ENCODE data around the gene ZNF134. TPM values are rescaled to one million over a fixed set of nuclear protein-coding genes. Genes with fewer than 3 reads are reported as not detected.

Gene ZNF134
- total RNA-seq: 10 to 100 TPM; 25.2 to 33.2 TPM
- polyA plus RNA-seq (ENCODE audit: insufficient read length in 2 of 2): 10 to 100 TPM; 20.1 to 23.8 TPM
- long read RNA-seq, donor 1, full-length matches to known transcripts: 13 of 13 reads
- long read RNA-seq, donor 1, partial matches to known transcripts: 0 of 13 reads
- long read RNA-seq, donor 1, other reads (novel, unspliced or antisense): 0 of 13 reads
- long read RNA-seq, donor 2, full-length matches to known transcripts: 2 of 2 reads
- long read RNA-seq, donor 2, partial matches to known transcripts: 0 of 2 reads
- long read RNA-seq, donor 2, other reads (novel, unspliced or antisense): 0 of 2 reads
- long read RNA-seq, donor 3, full-length matches to known transcripts: 2 of 2 reads
- long read RNA-seq, donor 3, partial matches to known transcripts: 0 of 2 reads
- long read RNA-seq, donor 3, other reads (novel, unspliced or antisense): 0 of 2 reads
- long read RNA-seq, donor 4, full-length matches to known transcripts: 16 of 16 reads
- long read RNA-seq, donor 4, partial matches to known transcripts: 0 of 16 reads
- long read RNA-seq, donor 4, other reads (novel, unspliced or antisense): 0 of 16 reads

- peak; percentile 79 to 98 (median 90) for DNase-seq (ENCODE audit: low read depth in 4 of 6, low spot score in 6 of 6)
- no peaks in the 10 kb centered on the region for H3K27me3 ChIP-seq (ENCODE audit: control insufficient read depth, insufficient read depth, low read length)
- peaks cover 1% of the 10 kb centered on the region for H3K9me3 ChIP-seq (ENCODE audit: control insufficient read depth, insufficient read depth, low read length)
- 1% methylated on average over 64 of the region's 64 CpGs for WGBS (ENCODE audit: insufficient coverage)
- no peak within 1 kb of the TSS for H3K27ac ChIP-seq (ENCODE audit: low read depth, low read length)
- H3K4me3 ChIP-seq (ENCODE audit: low read depth, low read length): peak within 1 kb of the TSS; percentile 87
- peaks cover 20% of the 10 kb centered on the region for H3K36me3 ChIP-seq (ENCODE audit: control insufficient read depth, insufficient read depth, low read length)
- H3K4me1 ChIP-seq (ENCODE audit: control insufficient read depth, insufficient read depth, low read length): peaks cover 12% of the 10 kb centered on the region
These were observed at the start of gene ZNF134 for GRCh38 chr19:57613941-57614743. Gene ZNF134, plus strand, starts transcription at chr19:57614242. Its CDS starts 5,227 bp downstream, at chr19:57619469.

GRCh38 chr19:57566396-57567265, 47.4 kb upstream of the ZNF134 start:
- Histone ChIP-seq H3K36me3 (ENCODE audit: control insufficient read depth, insufficient read depth, low read length) (peaks cover 8% of the 10 kb centered on the region), H3K27ac (ENCODE audit: low read depth, low read length) (no peak overlapping the region), H3K27me3 (ENCODE audit: control insufficient read depth, insufficient read depth, low read length) (no peaks in the 10 kb centered on the region), H3K4me1 (ENCODE audit: control insufficient read depth, insufficient read depth, low read length) (no peaks in the 10 kb centered on the region), H3K4me3 (ENCODE audit: low read depth, low read length) (no peak overlapping the region), H3K9me3 (ENCODE audit: control insufficient read depth, insufficient read depth, low read length) (peaks cover 29% of the 10 kb centered on the region)
- DNase-seq (ENCODE audit: low read depth in 4 of 6, low spot score in 6 of 6): peak in 2 of 6 donors; percentile 42 to 45
- WGBS (ENCODE audit: insufficient coverage): 67% methylated on average over 1 of the region's 7 CpGs

GRCh38 chr19:57570707-57571106, 43.3 kb upstream of the ZNF134 start:
- no peaks in the 10 kb centered on the region for H3K27me3 ChIP-seq (ENCODE audit: control insufficient read depth, insufficient read depth, low read length)
- no peak overlapping the region for H3K27ac ChIP-seq (ENCODE audit: low read depth, low read length)
- peaks cover 49% of the 10 kb centered on the region for H3K36me3 ChIP-seq (ENCODE audit: control insufficient read depth, insufficient read depth, low read length)
- no peak overlapping the region for H3K4me3 ChIP-seq (ENCODE audit: low read depth, low read length)
- no peaks in the 10 kb centered on the region for H3K4me1 ChIP-seq (ENCODE audit: control insufficient read depth, insufficient read depth, low read length)
- no peak for DNase-seq (ENCODE audit: low read depth in 4 of 6, low spot score in 6 of 6)
- H3K9me3 ChIP-seq (ENCODE audit: control insufficient read depth, insufficient read depth, low read length): peaks cover 40% of the 10 kb centered on the region

GRCh38 chr19:57572415-57572947, 41.6 kb upstream of the ZNF134 start:
- Histone ChIP-seq H3K36me3 (ENCODE audit: control insufficient read depth, insufficient read depth, low read length) (peaks cover 59% of the 10 kb centered on the region), H3K27ac (ENCODE audit: low read depth, low read length) (no peak overlapping the region), H3K4me3 (ENCODE audit: low read depth, low read length) (no peak overlapping the region), H3K27me3 (ENCODE audit: control insufficient read depth, insufficient read depth, low read length) (no peaks in the 10 kb centered on the region), H3K4me1 (ENCODE audit: control insufficient read depth, insufficient read depth, low read length) (no peaks in the 10 kb centered on the region), H3K9me3 (ENCODE audit: control insufficient read depth, insufficient read depth, low read length) (peaks cover 28% of the 10 kb centered on the region)
- no peak for DNase-seq (ENCODE audit: low read depth in 4 of 6, low spot score in 6 of 6)
- WGBS (ENCODE audit: insufficient coverage): no CpG with 5 or more reads among the region's 3 CpGs

GRCh38 chr19:57576661-57577060, 37.4 kb upstream of the ZNF134 start:
- H3K4me1 ChIP-seq (ENCODE audit: control insufficient read depth, insufficient read depth, low read length): peaks cover 6% of the 10 kb centered on the region
- no peak overlapping the region for H3K27ac ChIP-seq (ENCODE audit: low read depth, low read length)
- no peaks in the 10 kb centered on the region for H3K27me3 ChIP-seq (ENCODE audit: control insufficient read depth, insufficient read depth, low read length)
- H3K9me3 ChIP-seq (ENCODE audit: control insufficient read depth, insufficient read depth, low read length): peaks cover 21% of the 10 kb centered on the region
- peaks cover 51% of the 10 kb centered on the region for H3K36me3 ChIP-seq (ENCODE audit: control insufficient read depth, insufficient read depth, low read length)
- H3K4me3 ChIP-seq (ENCODE audit: low read depth, low read length): no peak overlapping the region
- DNase-seq (ENCODE audit: low read depth in 4 of 6, low spot score in 6 of 6): no peak

GRCh38 chr19:57578487-57579205, 35.4 kb upstream of the ZNF134 start, which contains the start of gene ZNF416:
Gene ZNF416, minus strand, starts transcription at chr19:57578911. Its CDS starts 207 bp downstream, at chr19:57578704.
- Histone ChIP-seq H3K4me3 (ENCODE audit: low read depth, low read length) (peak within 1 kb of the TSS; percentile 75), H3K9me3 (ENCODE audit: control insufficient read depth, insufficient read depth, low read length) (peaks cover 7% of the 10 kb centered on the region), H3K4me1 (ENCODE audit: control insufficient read depth, insufficient read depth, low read length) (peaks cover 16% of the 10 kb centered on the region), H3K27me3 (ENCODE audit: control insufficient read depth, insufficient read depth, low read length) (no peaks in the 10 kb centered on the region), H3K36me3 (ENCODE audit: control insufficient read depth, insufficient read depth, low read length) (peaks cover 31% of the 10 kb centered on the region), H3K27ac (ENCODE audit: low read depth, low read length) (peak within 1 kb of the TSS; percentile 70)
- DNase-seq (ENCODE audit: low read depth in 4 of 6, low spot score in 6 of 6): peak; percentile 95 to 100 (median 99)
- WGBS (ENCODE audit: insufficient coverage): under 1% methylated on average over 59 of the region's 62 CpGs

- no peaks in the 10 kb centered on the region for H3K9me3 ChIP-seq (ENCODE audit: control insufficient read depth, insufficient read depth, low read length)
- peaks cover 21% of the 10 kb centered on the region for H3K4me1 ChIP-seq (ENCODE audit: control insufficient read depth, insufficient read depth, low read length)
- WGBS (ENCODE audit: insufficient coverage): 26% methylated on average over 20 of the region's 21 CpGs
- H3K4me3 ChIP-seq (ENCODE audit: low read depth, low read length): peak overlapping the region; percentile 80
- H3K27me3 ChIP-seq (ENCODE audit: control insufficient read depth, insufficient read depth, low read length): no peaks in the 10 kb centered on the region
- peaks cover 10% of the 10 kb centered on the region for H3K36me3 ChIP-seq (ENCODE audit: control insufficient read depth, insufficient read depth, low read length)
- DNase-seq (ENCODE audit: low read depth in 4 of 6, low spot score in 6 of 6): no peak
- H3K27ac ChIP-seq (ENCODE audit: low read depth, low read length): peak overlapping the region; percentile 93
These were observed 30.9 kb upstream of the ZNF134 start for GRCh38 chr19:57583104-57583520.

- Histone ChIP-seq H3K36me3 (ENCODE audit: control insufficient read depth, insufficient read depth, low read length) (peaks cover 17% of the 10 kb centered on the region), H3K4me3 (ENCODE audit: low read depth, low read length) (peak within 1 kb of the TSS; percentile 80), H3K27me3 (ENCODE audit: control insufficient read depth, insufficient read depth, low read length) (no peaks in the 10 kb centered on the region), H3K27ac (ENCODE audit: low read depth, low read length) (peak within 1 kb of the TSS; percentile 93), H3K4me1 (ENCODE audit: control insufficient read depth, insufficient read depth, low read length) (peaks cover 20% of the 10 kb centered on the region), H3K9me3 (ENCODE audit: control insufficient read depth, insufficient read depth, low read length) (no peaks in the 10 kb centered on the region)
- WGBS (ENCODE audit: insufficient coverage): under 1% methylated on average over 76 of the region's 76 CpGs
- peak; percentile 87 to 100 (median 96) for DNase-seq (ENCODE audit: low read depth in 4 of 6, low spot score in 6 of 6)
These were observed 30.3 kb upstream of the ZNF134 start, which contains the start of gene ZIK1 for GRCh38 chr19:57583521-57584416. Gene ZIK1, plus strand, starts transcription at chr19:57584145. Its CDS starts 212 bp downstream, at chr19:57584357.

All from spinal cord (tissue), 10 donors.